SU-DHL-6 (cell line): Measurements from ENCODE around the gene SYT7.

Experiments
- H2AFZ ChIP-seq: fragments of 200-600 bp; sonication (generic); 2 replicates; pipeline ENCODE4 v1.6.1; 2014; ENCODE audit warnings: low read depth, mild to moderate bottlenecking, moderate library complexity, mixed read lengths, antibody characterized with exemption, low read length; ENCODE audit not compliant: severe bottlenecking
- H3F3A ChIP-seq: fragments of 200-600 bp; shearing (Covaris generic); 2 replicates; pipeline ENCODE4 v1.6.0; 2016; ENCODE audit warnings: antibody characterized with exemption, mild to moderate bottlenecking; ENCODE audit not compliant: insufficient read depth
- H3K27ac ChIP-seq: fragments of 200-600 bp; sonication (generic); 2 replicates; pipeline ENCODE4 v1.5.1; 2016; ENCODE audit warnings: low read depth, mild to moderate bottlenecking, low read length, moderate library complexity, mixed read lengths
- H3K27me3 ChIP-seq: fragments of 200-600 bp; sonication (generic), shearing (Covaris generic); 2 replicates; pipeline ENCODE4 v1.6.0; 2014; ENCODE audit warnings: mild to moderate bottlenecking, low read length
- H3K36me3 ChIP-seq: fragments of 200-600 bp; sonication (generic); 2 replicates; pipeline ENCODE4 v1.6.1; 2014; ENCODE audit warnings: mild to moderate bottlenecking, low read length, mixed read lengths
- H3K4me2 ChIP-seq: fragments of 300-600, 200-600 bp; shearing (Covaris generic), sonication (generic); 2 replicates; pipeline ENCODE4 v1.6.0; 2014; ENCODE audit warnings: low read length, low read depth, mild to moderate bottlenecking; ENCODE audit not compliant: poor library complexity, severe bottlenecking
- H3K4me3 ChIP-seq: fragments of 200-600 bp; sonication (generic); 2 replicates; pipeline ENCODE4 v1.5.1; 2014; ENCODE audit warnings: antibody characterized with exemption, low read length, mild to moderate bottlenecking, mixed read lengths; ENCODE audit not compliant: insufficient read depth, poor library complexity, severe bottlenecking
- H3K79me2 ChIP-seq: fragments of 200-600 bp; sonication (generic); 2 replicates; pipeline ENCODE4 v1.6.1; 2014; ENCODE audit warnings: mild to moderate bottlenecking, low read length, moderate library complexity; ENCODE audit not compliant: insufficient read depth
- H3K9ac ChIP-seq: fragments of 200-600 bp; sonication (generic); 2 replicates; pipeline ENCODE4 v1.7.0; 2014; ENCODE audit warnings: mild to moderate bottlenecking, low read length
- H3K9me2 ChIP-seq: fragments of 200-600 bp; sonication (generic); replicated peaks from 2 replicates; pipeline ENCODE4 v1.6.1; 2014; ENCODE audit warnings: low read length; ENCODE audit not compliant: insufficient read depth
- H3K9me3 ChIP-seq: fragments of 200-600 bp; sonication (generic); 2 replicates; pipeline ENCODE4 v1.6.1; 2014; ENCODE audit warnings: low read length, mixed read lengths; ENCODE audit not compliant: insufficient read depth
- H4K20me1 ChIP-seq: fragments of 200-600 bp; sonication (generic); 2 replicates; pipeline ENCODE4 v1.6.1; 2014; ENCODE audit warnings: low read depth, mild to moderate bottlenecking, antibody characterized with exemption, low read length, moderate library complexity, mixed read lengths
- CTCF ChIP-seq: fragments of 200-600 bp; sonication (generic); IDR thresholded peaks from one replicate; pipeline ENCODE4 v1.5.1; 2017; ENCODE audit warnings: antibody characterized with exemption, mild to moderate bottlenecking, low read length, moderate library complexity; ENCODE audit not compliant: insufficient read depth, poor library complexity, severe bottlenecking
- EZH2phosphoT487 ChIP-seq: fragments of 200-600 bp; sonication (generic), shearing (Covaris generic); conservative IDR thresholded peaks from 2 replicates; pipeline ENCODE4 v1.6.1; 2018; ENCODE audit warnings: mild to moderate bottlenecking, antibody characterized with exemption, low read length, moderate library complexity, mixed read lengths

The SYT7 gene

GRCh38 chr11:61485080-61485479 lies 95.8 kb downstream of the SYT7 start:
- Histone ChIP-seq H3F3A (no peaks in the 10 kb centered on the region), H3K36me3 (no peaks in the 10 kb centered on the region), H3K27ac (no peak overlapping the region), H3K4me3 (no peak overlapping the region), H4K20me1 (no peaks in the 10 kb centered on the region), H3K9me2 (no peaks in the 10 kb centered on the region), H3K9me3 (no peaks in the 10 kb centered on the region), H3K79me2 (no peaks in the 10 kb centered on the region), H3K9ac (no peak overlapping the region), H3K27me3 (no peaks in the 10 kb centered on the region), H2AFZ (no peak overlapping the region), H3K4me2 (no peak overlapping the region)
- TF ChIP-seq CTCF (no peak), EZH2phosphoT487 (no peak)

- Histone ChIP-seq H3K9me3 (no peaks in the 10 kb centered on the region), H3F3A (no peaks in the 10 kb centered on the region), H3K9me2 (no peaks in the 10 kb centered on the region), H3K27ac (no peak overlapping the region), H3K79me2 (no peaks in the 10 kb centered on the region), H3K4me3 (no peak overlapping the region), H3K4me2 (no peak overlapping the region), H4K20me1 (no peaks in the 10 kb centered on the region), H3K27me3 (no peaks in the 10 kb centered on the region), H3K36me3 (no peaks in the 10 kb centered on the region), H3K9ac (no peak overlapping the region), H2AFZ (no peak overlapping the region)
- TF ChIP-seq CTCF (no peak), EZH2phosphoT487 (no peak)
Measured at GRCh38 chr11:61484541-61484940, 96.3 kb downstream of the SYT7 start.

- no peaks in the 10 kb centered on the region for H3K79me2 ChIP-seq
- no peaks in the 10 kb centered on the region for H3K9me3 ChIP-seq
- no peak overlapping the region for H3K4me2 ChIP-seq
- peak; percentile 68 for TF ChIP-seq CTCF
- no peak for TF ChIP-seq EZH2phosphoT487
- no peaks in the 10 kb centered on the region for H3F3A ChIP-seq
- no peaks in the 10 kb centered on the region for H3K9me2 ChIP-seq
- H3K27me3 ChIP-seq, result no peaks in the 10 kb centered on the region
- H4K20me1 ChIP-seq, result no peaks in the 10 kb centered on the region
- H3K36me3 ChIP-seq, result no peaks in the 10 kb centered on the region
- H3K9ac ChIP-seq, result no peak overlapping the region
- H3K4me3 ChIP-seq, result no peak overlapping the region
- no peak overlapping the region for H2AFZ ChIP-seq
- H3K27ac ChIP-seq, result no peak overlapping the region
Measured at GRCh38 chr11:61482513-61482912, 98.4 kb downstream of the SYT7 start.

- Histone ChIP-seq H3F3A (no peaks in the 10 kb centered on the region), H2AFZ (no peak overlapping the region), H4K20me1 (no peaks in the 10 kb centered on the region), H3K9me3 (no peaks in the 10 kb centered on the region), H3K79me2 (no peaks in the 10 kb centered on the region), H3K4me2 (no peak overlapping the region), H3K36me3 (no peaks in the 10 kb centered on the region), H3K27ac (no peak overlapping the region), H3K9me2 (no peaks in the 10 kb centered on the region), H3K4me3 (no peak overlapping the region), H3K9ac (no peak overlapping the region), H3K27me3 (no peaks in the 10 kb centered on the region)
- TF ChIP-seq EZH2phosphoT487, result no peak
- TF ChIP-seq CTCF, result no peak
Measured at GRCh38 chr11:61481806-61482205, 99.1 kb downstream of the SYT7 start.
